Activated CD8-positive, alpha-beta memory T cell treated with anti-CD3 and anti-CD28 coated beads, Interleukin-2, amount 50 U/mL, for 4 hours (primary cell): ENCODE results near the gene FBXO11.

Source experiments
- DNase-seq: peaks from one replicate; pipeline ENCODE4 v3.0.0-alpha.2; 2020

FBXO11 gene

GRCh38 chr2:47849368-47849767 is 56.9 kb downstream of the FBXO11 start:
- DNase-seq: no peak

GRCh38 chr2:47844162-47844561 is 62.1 kb downstream of the FBXO11 start:
- DNase-seq: no peak

- no peak for DNase-seq
Observed at GRCh38 chr2:47843407-47843806, 62.9 kb downstream of the FBXO11 start.

GRCh38 chr2:47842846-47843245 is 63.5 kb downstream of the FBXO11 start:
- DNase-seq: no peak

GRCh38 chr2:47838686-47839085 is 67.6 kb downstream of the FBXO11 start:
- no peak for DNase-seq

- no peak for DNase-seq
Observed at GRCh38 chr2:47838249-47838648, 68.0 kb downstream of the FBXO11 start.

- no peak for DNase-seq
Observed at GRCh38 chr2:47833516-47833968, 72.8 kb downstream of the FBXO11 start.

GRCh38 chr2:47822518-47822917 is 83.8 kb downstream of the FBXO11 start:
- no peak for DNase-seq

- DNase-seq: no peak
Observed at GRCh38 chr2:47819834-47820233, 86.5 kb downstream of the FBXO11 start.

GRCh38 chr2:47818777-47819176 is 87.5 kb downstream of the FBXO11 start:
- DNase-seq: no peak

GRCh38 chr2:47815764-47816163 is 90.5 kb downstream of the FBXO11 start:
- no peak for DNase-seq

GRCh38 chr2:47811668-47812067 is 94.6 kb downstream of the FBXO11 start:
- DNase-seq: no peak

GRCh38 chr2:47810850-47811249 is 95.4 kb downstream of the FBXO11 start:
- DNase-seq: no peak

- DNase-seq: no peak
Observed at GRCh38 chr2:47809903-47810302, 96.4 kb downstream of the FBXO11 start.

GRCh38 chr2:47808614-47809013 is 97.7 kb downstream of the FBXO11 start:
- DNase-seq: no peak

GRCh38 chr2:47805850-47806249 is 100.4 kb downstream of the FBXO11 start:
- no peak for DNase-seq

GRCh38 chr2:47803770-47804169 is 102.5 kb downstream of the FBXO11 start:
- DNase-seq: no peak

GRCh38 chr2:47803363-47803762 is 102.9 kb downstream of the FBXO11 start:
- no peak for DNase-seq

GRCh38 chr2:47801118-47801517 is 105.2 kb downstream of the FBXO11 start:
- no peak for DNase-seq

GRCh38 chr2:47799031-47799609 is 107.2 kb downstream of the FBXO11 start:
- no peak for DNase-seq

GRCh38 chr2:47798631-47799030 is 107.7 kb downstream of the FBXO11 start:
- no peak for DNase-seq

GRCh38 chr2:47796090-47796697 is 110.1 kb downstream of the FBXO11 start:
- DNase-seq: no peak

- no peak for DNase-seq
Observed at GRCh38 chr2:47785986-47786385, 120.3 kb downstream of the FBXO11 start.

GRCh38 chr2:47784352-47784851 is 121.9 kb downstream of the FBXO11 start:
- DNase-seq: no peak
